ENCODE results near the gene TUBA3E. TPM values are rescaled to one million over a fixed set of nuclear protein-coding genes. Genes with fewer than 3 reads are reported as not detected.
"Not testable (repeated sequence)": the region's sequence is repeated elsewhere in the genome, so short reads cannot be mapped to it uniquely, and the experiment has no call there.

TUBA3E gene
- polyA plus RNA-seq, 1 donor from 2014 or later = not detected

DNA sequence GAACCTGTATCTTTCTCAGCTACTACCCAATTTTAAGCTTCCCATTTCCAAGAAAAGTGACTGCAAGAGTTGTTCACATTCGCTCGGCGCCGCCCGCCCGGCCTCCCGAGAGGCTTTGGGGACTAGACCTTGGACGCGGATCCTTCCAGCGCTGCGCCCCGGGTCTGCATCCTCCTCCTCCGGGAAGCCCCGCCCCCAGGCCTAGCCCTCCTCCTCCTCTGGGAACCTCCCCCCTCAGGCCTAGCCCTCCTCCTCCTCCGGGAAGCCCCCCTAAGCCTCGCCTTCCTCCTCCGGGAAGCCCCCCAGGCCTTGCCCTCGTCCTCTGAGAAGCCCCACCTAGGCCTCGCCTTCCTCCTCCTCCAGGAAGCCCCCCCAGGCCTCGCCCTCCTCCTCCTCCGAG lies 29.8 kb upstream of the TUBA3E start:
- not testable (repeated sequence) for H3K79me2 ChIP-seq (replicated peaks; ENCODE audit: insufficient read depth, low read length); H4K20me1 ChIP-seq (ENCODE audit: insufficient read depth); H3K27me3 ChIP-seq (ENCODE audit: insufficient read depth, low read depth, low read length); H3K4me2 ChIP-seq (ENCODE audit: low read length); H3K9me3 ChIP-seq (ENCODE audit: low read length); H3K36me3 ChIP-seq (ENCODE audit: insufficient read depth, low read length); H3F3A ChIP-seq (ENCODE audit: insufficient read depth, low read length, poor library complexity, severe bottlenecking); H3K4me3 ChIP-seq (ENCODE audit: low read length); H2AFZ ChIP-seq (ENCODE audit: low read depth, low read length); H3K27ac ChIP-seq (ENCODE audit: low read length); H3K9me2 ChIP-seq (ENCODE audit: insufficient read depth, low read length); H3K9ac ChIP-seq (ENCODE audit: low read length)

DNA sequence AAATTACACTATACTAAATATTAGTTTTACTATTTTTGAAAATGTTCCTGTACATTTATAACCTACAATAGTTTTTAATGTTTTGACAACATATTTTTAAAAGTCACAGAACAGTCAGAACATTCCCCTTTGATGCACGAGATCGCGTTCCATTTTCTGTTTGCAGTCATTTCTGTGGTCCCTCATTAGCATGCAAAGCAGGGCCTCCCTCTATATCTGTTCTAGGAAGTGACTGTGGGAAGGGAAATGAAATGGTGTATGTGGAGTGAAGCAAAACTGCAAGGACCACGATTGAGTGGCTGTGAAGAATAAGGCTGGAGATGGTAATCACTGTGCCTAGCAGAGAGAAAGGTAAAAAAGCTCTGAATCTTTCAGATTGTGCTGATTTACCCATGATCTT lies 24.3 kb upstream of the TUBA3E start:
- H3F3A ChIP-seq (ENCODE audit: insufficient read depth, low read length, poor library complexity, severe bottlenecking); H3K9ac ChIP-seq (ENCODE audit: low read length); H3K4me3 ChIP-seq (ENCODE audit: low read length); H2AFZ ChIP-seq (ENCODE audit: low read depth, low read length); H3K27ac ChIP-seq (ENCODE audit: low read length); H3K79me2 ChIP-seq (replicated peaks; ENCODE audit: insufficient read depth, low read length); H3K4me2 ChIP-seq (ENCODE audit: low read length); H3K27me3 ChIP-seq (ENCODE audit: insufficient read depth, low read depth, low read length); H4K20me1 ChIP-seq (ENCODE audit: insufficient read depth); H3K36me3 ChIP-seq (ENCODE audit: insufficient read depth, low read length); H3K9me2 ChIP-seq (ENCODE audit: insufficient read depth, low read length); H3K9me3 ChIP-seq (ENCODE audit: low read length): not testable (repeated sequence)

DNA sequence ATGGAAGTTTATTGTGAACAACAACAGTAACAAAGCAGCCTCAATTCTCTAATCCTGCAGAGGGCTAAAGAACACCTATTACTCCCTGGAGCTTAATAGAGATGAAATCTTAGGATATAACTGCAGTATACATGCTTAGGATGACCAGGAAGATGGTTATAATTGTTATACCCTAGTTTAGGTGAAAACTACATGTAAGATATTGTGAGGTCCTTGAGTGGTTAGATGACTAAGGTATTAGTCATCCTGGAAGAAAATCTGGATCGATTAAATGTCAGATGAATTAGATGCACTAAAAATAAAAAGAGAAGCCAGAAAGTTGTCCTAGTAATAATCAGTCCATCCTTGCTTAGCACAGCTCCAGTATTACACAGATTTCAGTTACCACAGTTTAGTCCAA lies 22.3 kb upstream of the TUBA3E start:
- not testable (repeated sequence) for H2AFZ ChIP-seq (ENCODE audit: low read depth, low read length); H3K4me3 ChIP-seq (ENCODE audit: low read length); H3K27me3 ChIP-seq (ENCODE audit: insufficient read depth, low read depth, low read length); H3K79me2 ChIP-seq (replicated peaks; ENCODE audit: insufficient read depth, low read length); H4K20me1 ChIP-seq (ENCODE audit: insufficient read depth); H3F3A ChIP-seq (ENCODE audit: insufficient read depth, low read length, poor library complexity, severe bottlenecking); H3K36me3 ChIP-seq (ENCODE audit: insufficient read depth, low read length); H3K4me2 ChIP-seq (ENCODE audit: low read length); H3K9ac ChIP-seq (ENCODE audit: low read length); H3K9me2 ChIP-seq (ENCODE audit: insufficient read depth, low read length); H3K9me3 ChIP-seq (ENCODE audit: low read length); H3K27ac ChIP-seq (ENCODE audit: low read length)

DNA sequence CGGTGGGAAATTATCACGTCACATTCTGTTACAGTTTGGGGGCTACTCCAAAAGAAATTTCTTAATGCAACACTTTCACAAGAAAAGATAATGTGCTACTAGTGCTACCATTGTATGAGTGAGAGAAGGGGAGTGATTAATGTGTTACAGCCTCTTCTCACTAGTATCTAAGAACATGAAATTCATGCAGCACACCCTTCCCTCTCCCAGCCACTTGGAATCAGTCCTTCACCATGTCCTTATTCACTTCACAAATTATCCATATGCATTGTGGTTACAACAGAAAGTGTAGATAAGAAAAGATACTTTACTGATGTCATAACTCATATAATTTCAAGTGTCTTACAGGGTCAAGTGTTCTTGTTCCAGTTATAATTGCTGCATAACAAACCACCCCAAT lies 20.9 kb upstream of the TUBA3E start:
- not testable (repeated sequence) for H3K27ac ChIP-seq (ENCODE audit: low read length); H3K79me2 ChIP-seq (replicated peaks; ENCODE audit: insufficient read depth, low read length); H3K4me3 ChIP-seq (ENCODE audit: low read length); H3F3A ChIP-seq (ENCODE audit: insufficient read depth, low read length, poor library complexity, severe bottlenecking); H3K9ac ChIP-seq (ENCODE audit: low read length); H2AFZ ChIP-seq (ENCODE audit: low read depth, low read length); H3K4me2 ChIP-seq (ENCODE audit: low read length); H3K27me3 ChIP-seq (ENCODE audit: insufficient read depth, low read depth, low read length); H3K9me2 ChIP-seq (ENCODE audit: insufficient read depth, low read length); H3K36me3 ChIP-seq (ENCODE audit: insufficient read depth, low read length); H4K20me1 ChIP-seq (ENCODE audit: insufficient read depth); H3K9me3 ChIP-seq (ENCODE audit: low read length)

DNA sequence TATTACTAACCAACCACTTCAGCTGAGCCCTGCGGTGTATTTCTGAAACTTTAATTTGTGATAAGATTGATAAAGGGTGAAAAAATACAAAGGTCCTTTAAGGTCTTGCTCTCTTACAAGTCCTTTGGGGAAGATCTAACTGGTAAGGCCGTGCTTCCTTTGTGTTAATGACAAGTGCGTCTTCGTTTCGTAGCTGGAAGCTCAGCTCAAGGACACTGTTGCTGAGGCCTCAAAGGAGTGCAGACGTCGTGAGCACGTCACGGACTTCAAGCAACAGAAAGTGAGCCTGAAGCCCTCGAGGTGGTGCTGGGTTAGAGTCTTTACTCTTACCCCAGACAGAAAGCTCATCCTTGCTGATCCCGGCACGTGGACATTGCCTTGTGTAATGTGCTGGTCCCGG lies 8.8 kb upstream of the TUBA3E start:
- not testable (repeated sequence) for H3K9me2 ChIP-seq (ENCODE audit: insufficient read depth, low read length); H3K4me3 ChIP-seq (ENCODE audit: low read length); H3K27ac ChIP-seq (ENCODE audit: low read length); H3K36me3 ChIP-seq (ENCODE audit: insufficient read depth, low read length); H4K20me1 ChIP-seq (ENCODE audit: insufficient read depth); H3F3A ChIP-seq (ENCODE audit: insufficient read depth, low read length, poor library complexity, severe bottlenecking); H3K9ac ChIP-seq (ENCODE audit: low read length); H2AFZ ChIP-seq (ENCODE audit: low read depth, low read length); H3K9me3 ChIP-seq (ENCODE audit: low read length); H3K4me2 ChIP-seq (ENCODE audit: low read length); H3K27me3 ChIP-seq (ENCODE audit: insufficient read depth, low read depth, low read length); H3K79me2 ChIP-seq (replicated peaks; ENCODE audit: insufficient read depth, low read length)

DNA sequence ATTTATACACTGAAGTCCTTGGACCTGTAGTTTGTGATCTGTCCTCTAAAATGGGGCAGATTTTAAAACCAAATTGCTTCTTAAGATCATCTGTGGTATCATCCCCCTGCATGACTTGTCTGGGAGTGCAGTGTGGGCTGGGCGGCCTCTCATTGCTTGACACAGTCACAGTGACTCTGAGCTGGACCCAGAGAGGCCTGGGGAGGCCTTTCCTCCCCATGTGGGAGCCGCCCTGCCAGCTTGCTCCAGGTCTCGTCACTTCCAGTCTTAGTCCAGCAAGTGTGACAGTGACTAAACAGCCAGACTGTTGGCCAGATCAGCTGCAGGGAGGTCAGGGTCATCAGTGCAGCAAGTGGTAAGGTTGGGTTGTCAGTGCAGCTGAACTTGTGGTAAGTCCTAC lies 4.9 kb upstream of the TUBA3E start:
- not testable (repeated sequence) for H3K9ac ChIP-seq (ENCODE audit: low read length); H3K79me2 ChIP-seq (replicated peaks; ENCODE audit: insufficient read depth, low read length); H3K36me3 ChIP-seq (ENCODE audit: insufficient read depth, low read length); H3F3A ChIP-seq (ENCODE audit: insufficient read depth, low read length, poor library complexity, severe bottlenecking); H3K9me3 ChIP-seq (ENCODE audit: low read length); H3K9me2 ChIP-seq (ENCODE audit: insufficient read depth, low read length); H3K27me3 ChIP-seq (ENCODE audit: insufficient read depth, low read depth, low read length); H4K20me1 ChIP-seq (ENCODE audit: insufficient read depth); H3K4me2 ChIP-seq (ENCODE audit: low read length); H2AFZ ChIP-seq (ENCODE audit: low read depth, low read length); H3K4me3 ChIP-seq (ENCODE audit: low read length); H3K27ac ChIP-seq (ENCODE audit: low read length)

DNA sequence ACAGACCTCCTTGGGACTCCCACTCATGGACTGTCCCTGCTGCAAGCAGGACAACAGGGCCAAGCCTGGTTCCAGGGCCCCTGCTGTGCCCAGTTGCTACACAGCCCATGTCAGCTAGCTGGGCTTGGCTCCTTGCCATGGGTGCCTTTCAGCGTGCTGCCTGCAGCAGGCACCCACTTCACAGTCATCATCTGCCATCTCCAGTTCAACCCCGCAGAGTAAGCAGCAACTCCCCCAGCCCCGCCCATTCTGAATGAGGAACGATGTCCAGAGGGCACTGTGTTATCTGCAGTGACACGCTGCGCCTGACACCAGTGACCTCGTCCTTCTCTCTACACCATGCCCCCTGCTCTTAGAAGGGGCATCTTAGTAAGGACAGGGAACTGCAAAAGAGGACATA lies 4.3 kb upstream of the TUBA3E start:
- not testable (repeated sequence) for H3K9me2 ChIP-seq (ENCODE audit: insufficient read depth, low read length); H3K9me3 ChIP-seq (ENCODE audit: low read length); H3K9ac ChIP-seq (ENCODE audit: low read length); H3F3A ChIP-seq (ENCODE audit: insufficient read depth, low read length, poor library complexity, severe bottlenecking); H3K4me2 ChIP-seq (ENCODE audit: low read length); H3K79me2 ChIP-seq (replicated peaks; ENCODE audit: insufficient read depth, low read length); H3K36me3 ChIP-seq (ENCODE audit: insufficient read depth, low read length); H2AFZ ChIP-seq (ENCODE audit: low read depth, low read length); H4K20me1 ChIP-seq (ENCODE audit: insufficient read depth); H3K27ac ChIP-seq (ENCODE audit: low read length); H3K4me3 ChIP-seq (ENCODE audit: low read length); H3K27me3 ChIP-seq (ENCODE audit: insufficient read depth, low read depth, low read length)

DNA sequence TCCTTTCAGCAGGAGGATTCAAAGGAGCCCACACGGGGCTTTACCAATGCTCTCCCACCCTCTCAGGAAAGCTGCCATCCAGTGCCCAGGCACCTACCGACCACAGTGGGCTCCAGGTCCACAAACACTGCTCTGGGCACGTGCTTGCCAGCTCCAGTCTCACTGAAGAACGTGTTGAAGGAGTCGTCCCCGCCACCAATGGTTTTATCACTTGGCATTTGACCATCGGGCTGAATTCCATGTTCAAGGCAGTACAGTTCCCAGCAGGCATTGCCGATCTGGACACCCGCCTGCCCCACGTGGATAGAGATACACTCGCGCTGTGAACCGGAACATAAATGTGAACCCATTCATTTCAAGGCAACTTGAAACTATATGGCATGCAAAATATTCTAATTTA lies 2.2 kb downstream of the TUBA3E start:
- not testable (repeated sequence) for H3K4me2 ChIP-seq (ENCODE audit: low read length); H3K9me3 ChIP-seq (ENCODE audit: low read length); H2AFZ ChIP-seq (ENCODE audit: low read depth, low read length); H3K4me3 ChIP-seq (ENCODE audit: low read length); H4K20me1 ChIP-seq (ENCODE audit: insufficient read depth); H3K9me2 ChIP-seq (ENCODE audit: insufficient read depth, low read length); H3K27me3 ChIP-seq (ENCODE audit: insufficient read depth, low read depth, low read length); H3K79me2 ChIP-seq (replicated peaks; ENCODE audit: insufficient read depth, low read length); H3K27ac ChIP-seq (ENCODE audit: low read length); H3K36me3 ChIP-seq (ENCODE audit: insufficient read depth, low read length); H3F3A ChIP-seq (ENCODE audit: insufficient read depth, low read length, poor library complexity, severe bottlenecking); H3K9ac ChIP-seq (ENCODE audit: low read length)

Data from neural cell (in vitro differentiated cells).